AML-193 (cell line): ENCODE data around the gene TMEM26.
"Not testable (repeated sequence)": the region's sequence is repeated elsewhere in the genome, so short reads cannot be mapped to it uniquely, and the experiment has no call there.

Source experiments
- DNase-seq, 2 experiments: peaks; one replicate each; lab custom pipeline; 2025; lab: John Stamatoyannopoulos, UW

The TMEM26 gene

DNA sequence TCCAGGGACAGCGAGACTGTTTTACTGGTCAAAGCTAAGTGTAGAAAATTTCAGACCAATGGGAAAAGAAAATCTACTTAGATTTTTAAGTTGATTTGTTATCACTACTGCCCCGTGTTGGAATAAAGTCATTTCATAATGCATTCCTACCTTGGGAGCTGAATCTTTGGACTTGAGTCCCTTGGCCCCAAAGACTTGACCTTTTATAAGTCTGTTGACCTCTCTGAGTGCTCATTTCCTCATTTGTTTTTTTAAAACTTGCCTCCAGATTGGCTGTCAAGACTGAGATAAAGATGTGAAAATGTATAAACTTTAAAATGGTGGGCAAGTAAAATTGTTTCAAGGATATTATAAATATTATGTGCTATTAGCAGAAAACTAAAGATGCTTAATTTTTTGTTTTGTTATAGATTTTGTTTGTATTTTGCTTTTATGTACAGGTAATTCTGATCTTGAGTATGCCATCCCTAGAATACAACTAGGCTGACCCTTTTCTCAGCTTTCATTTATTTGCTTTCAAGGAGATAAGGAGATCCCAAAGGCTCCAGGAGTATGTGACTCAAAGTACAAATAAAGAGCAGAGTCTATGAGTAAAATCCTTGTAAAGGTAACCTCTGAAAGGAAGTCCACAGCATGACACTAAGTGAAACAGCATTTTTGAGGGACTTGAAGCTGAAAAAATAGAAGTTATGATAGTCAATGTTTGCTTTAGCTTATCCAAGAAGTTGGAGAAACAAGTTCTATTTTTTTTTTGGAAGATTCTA, 54.6 kb downstream of the TMEM26 start:
- DNase-seq = no peak

DNA sequence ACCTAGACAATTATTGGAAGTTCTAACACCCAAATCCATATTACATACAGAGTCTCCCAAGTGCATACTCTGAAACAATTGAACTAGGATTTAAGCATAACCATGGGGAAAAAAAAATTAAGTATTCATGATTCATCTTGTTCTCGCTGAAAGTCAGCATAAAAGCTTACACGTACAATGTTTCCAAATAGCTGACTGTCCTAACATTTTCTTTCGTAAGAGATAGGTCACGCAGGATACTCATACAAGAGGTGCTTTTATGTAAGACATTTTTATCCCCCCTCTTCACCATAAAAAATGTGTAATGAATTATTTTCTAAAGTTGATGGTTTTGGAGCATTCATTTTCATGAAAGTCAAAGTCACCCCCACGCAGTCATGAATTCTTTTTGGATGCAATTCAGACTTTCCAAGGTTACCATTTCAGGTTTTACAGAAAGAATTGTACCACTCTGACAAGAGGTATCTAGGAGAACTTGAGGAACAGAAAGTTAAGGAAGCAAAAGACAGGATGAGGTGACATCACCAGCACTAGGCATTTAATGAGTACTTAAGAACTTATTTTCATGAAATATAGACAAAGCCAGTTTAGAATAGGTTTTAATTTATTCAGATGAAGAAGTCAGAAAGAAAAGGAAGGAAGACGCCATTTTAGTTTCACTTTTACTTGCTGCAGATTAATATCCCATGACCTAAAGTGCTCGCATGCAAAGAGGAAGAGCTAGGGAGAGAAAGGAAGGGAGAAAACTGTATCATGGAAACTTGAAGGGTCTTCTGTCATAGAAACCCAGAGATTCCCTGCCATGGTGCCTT, 55.8 kb downstream of the TMEM26 start:
- peak; percentile 55 to 66 for DNase-seq

DNA sequence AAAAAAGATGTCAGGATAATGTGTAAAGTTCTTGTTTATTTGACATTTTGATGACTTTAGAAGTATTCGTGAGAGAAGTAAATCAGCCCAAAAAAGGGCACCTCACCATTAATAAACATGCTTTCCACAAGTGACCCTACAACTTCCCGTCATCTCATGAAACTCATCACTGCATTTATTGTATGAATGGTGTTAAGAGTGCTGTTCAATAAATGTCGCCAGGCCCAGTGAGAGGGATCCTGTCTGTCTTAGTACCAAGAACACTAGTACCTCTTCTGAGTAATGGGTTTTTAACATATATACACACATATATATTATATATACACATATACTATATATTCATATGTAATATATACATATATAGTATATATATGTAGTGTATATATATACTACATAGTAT, 61.9 kb downstream of the TMEM26 start:
- no peak for DNase-seq

DNA sequence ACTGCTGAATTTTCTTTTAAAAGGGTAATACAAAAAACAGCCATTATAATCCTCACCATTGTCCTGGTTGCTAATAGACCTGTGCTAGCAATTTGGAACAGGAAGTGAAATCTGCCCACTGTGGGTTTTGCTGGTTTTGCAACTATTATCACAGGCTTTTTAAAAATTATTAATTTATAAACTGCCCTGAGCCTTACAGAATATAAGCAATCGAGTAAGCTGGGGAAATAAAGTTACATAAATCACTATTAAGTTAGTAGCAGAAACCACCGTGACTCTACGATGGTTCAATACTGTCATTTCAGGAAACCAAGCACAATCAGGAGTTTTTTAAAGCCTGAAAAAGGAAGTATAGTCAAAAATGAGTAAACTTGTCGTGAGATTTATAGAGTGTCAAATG, 62.3 kb downstream of the TMEM26 start:
- peak; percentile 9 to 49 for DNase-seq

DNA sequence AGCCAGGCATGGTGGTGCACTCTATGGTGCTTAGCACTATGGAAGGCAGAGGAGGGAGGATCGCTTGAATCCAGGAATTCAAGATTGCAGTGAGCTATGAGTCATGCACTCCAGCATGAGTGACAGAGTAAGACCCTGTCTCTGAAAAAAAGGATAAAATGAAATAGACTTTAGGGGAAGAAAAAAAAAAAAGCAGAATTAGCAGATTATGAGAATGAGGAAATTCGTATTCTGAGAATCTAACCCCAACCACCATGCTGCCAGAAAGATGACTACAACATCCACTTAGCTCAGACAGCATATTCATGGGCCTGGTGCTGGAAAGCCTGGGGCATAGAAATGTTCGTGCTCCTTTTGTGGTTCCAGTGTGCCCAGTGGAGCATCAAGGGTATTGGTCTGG, 63.3 kb downstream of the TMEM26 start:
- peak; percentile 40 to 46 for DNase-seq

DNA sequence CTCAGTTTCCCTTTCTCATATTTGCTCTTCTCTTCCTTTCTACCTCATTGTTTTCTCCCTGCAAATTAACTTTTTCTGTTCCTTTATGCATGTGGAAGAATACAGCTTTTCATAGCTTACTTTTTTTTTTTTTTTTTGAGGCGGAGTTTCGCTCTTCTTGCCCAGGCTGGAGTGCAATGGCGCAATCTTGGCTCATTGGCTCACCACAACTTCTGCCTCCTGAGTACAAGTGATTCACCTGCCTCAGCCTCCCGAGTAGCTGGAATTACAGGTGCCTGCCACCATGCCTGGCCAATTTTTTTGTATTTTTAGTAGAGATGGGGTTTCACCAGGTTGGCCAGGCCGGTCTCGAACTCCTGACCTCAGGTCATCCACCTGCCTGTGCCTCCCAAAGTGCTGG, 64.2 kb downstream of the TMEM26 start:
- DNase-seq = not testable (repeated sequence)

DNA sequence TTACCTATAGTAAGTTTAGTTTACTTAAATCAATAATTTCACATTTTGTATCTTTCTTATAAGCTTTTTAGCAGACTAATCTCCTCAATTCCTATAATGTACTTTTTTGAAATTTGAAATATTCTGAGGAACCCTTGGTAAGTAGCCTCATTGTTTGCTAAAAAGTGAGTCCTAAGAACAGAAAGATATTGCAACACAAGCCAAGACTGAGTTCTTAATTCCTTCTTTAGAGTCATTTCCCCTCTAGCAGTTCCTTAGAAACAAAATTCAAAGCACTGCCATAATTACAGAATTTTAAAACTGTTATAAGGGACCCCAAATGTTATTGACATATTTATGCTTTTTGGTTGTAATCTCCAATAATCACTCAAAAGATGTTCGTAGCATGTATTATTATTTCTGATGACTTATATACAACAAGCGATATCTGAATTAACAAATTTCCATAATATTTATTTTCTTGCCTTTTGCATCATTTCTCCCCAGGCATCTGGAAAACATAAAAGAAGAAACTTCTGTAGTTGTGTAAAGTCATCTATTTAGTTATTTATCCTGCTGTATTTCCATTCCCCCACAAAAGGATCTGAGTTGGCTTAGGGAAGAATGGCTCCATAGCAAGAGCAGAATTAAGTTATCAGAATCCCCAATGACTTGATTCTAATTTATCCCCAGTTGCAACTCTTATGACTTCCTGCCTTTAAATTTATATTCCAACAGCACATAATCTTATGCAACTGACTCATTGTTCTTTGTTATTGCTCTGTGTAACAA, 67.8 kb downstream of the TMEM26 start:
- peak; percentile 54 to 64 for DNase-seq

DNA sequence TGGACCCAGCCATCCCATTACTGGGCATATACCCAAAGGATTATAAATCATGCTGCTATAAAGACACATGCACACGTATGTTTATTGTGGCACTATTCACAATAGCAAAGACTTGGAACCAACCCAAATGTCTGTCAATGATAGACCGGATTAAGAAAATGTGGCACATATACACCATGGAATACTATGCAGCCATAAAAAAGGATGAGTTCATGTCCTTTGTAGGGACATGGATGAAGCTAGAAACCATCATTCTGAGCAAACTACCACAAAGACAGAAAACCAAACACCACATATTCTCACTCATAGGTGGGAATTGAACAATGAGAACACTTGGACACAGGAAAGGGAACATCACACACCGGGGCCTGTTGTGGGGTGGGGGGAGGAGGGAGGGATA, 72.0 kb downstream of the TMEM26 start:
- DNase-seq = not testable (repeated sequence)

DNA sequence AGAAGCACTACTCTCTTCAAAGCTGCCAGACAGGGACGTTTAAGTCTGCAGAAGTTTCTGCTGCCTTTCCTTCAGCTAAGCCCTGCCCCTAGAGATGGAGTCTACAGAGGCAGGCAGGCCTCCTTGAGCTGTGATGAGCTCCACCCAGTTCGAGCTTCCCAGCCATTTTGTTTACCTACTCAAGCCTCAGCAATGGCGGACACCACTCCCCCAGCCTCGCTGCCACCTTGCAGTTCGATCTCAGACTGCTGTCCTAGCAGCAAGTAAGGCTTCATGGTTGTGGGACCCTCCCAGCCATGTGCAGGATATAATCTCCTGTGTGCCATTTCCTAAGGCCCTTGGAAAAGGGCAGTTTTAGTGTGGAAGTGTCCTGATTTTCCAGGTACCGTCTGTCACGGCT, 74.3 kb downstream of the TMEM26 start:
- DNase-seq = no peak

DNA sequence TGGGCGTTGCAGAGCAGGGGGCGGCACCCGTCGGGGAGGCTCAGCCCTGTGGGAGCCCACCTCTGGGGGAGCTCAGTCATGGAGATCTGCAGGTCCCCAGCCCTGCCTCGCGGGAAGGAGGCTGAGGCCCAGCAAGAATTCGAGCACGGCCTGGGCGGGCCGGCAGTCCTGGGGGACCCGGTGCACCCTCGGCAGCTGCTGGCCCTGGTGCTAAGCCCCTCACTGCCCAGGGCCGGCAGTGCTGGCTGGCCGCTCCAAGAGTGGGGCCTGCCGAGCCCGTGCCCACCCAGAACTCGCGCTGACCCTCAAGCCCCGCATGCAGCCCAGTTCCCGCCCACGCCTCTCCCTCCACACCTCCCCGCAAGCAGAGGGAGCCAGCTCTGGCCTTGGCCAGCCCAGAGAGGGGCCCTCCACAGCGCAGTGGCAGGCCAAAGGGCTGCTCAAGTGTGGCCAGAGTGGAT, 76.2 kb downstream of the TMEM26 start:
- DNase-seq = no peak

DNA sequence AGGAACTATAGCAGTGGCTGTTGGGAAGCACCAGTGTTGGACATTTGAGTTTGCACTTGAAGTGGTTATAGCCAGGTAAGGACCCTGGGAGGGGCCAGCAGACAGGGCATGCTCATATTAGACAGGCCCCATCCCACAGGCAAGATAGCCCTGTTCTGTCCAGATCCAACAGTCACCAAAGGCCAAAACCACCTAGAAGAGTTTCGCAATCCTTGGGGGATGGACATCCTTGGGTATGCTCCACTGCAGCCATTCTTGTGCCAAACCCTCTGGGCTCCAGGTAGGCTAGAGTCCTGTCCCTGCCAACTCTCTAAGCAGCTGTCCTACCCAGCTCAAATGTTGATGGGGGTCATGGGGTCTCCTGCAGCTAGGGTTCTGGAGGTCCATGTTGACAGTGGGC, 76.8 kb downstream of the TMEM26 start:
- no peak for DNase-seq

DNA sequence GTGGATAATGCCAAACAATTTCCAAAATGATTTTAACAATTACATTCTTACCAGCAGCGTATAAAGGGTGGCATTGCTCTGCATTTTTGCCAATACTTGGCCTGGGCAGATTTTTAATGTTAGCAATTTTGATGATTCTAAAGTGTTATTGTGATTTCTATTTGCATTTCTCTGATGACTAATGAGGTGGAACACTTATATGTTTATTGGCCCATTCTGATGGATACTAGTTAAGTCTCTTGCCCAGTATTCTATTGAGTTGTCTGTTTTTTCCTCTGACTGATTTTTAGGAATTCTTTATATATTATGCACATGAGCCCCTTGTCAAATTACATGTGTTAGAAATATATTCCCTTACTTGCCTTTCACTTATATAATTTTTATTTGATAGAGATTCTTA, 86.8 kb downstream of the TMEM26 start:
- DNase-seq = no peak

DNA sequence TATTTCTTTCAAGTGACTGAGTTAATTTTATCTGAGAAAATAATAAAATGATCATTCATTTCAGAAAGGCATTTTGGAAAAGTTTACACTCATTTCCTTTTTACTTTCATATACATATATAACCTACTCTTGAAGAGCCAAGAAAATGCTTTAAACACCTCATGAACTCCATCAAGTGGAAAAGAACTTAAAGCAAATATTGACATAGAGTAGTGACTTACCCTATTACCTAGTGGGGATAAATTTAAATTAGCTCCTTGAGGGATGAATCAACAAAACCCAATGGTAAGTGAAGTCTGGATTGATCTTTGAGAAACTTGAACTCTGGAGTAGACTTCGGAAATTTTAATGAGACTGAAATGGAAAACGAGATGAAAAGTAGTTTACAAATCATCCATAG, 88.6 kb downstream of the TMEM26 start:
- DNase-seq = no peak

DNA sequence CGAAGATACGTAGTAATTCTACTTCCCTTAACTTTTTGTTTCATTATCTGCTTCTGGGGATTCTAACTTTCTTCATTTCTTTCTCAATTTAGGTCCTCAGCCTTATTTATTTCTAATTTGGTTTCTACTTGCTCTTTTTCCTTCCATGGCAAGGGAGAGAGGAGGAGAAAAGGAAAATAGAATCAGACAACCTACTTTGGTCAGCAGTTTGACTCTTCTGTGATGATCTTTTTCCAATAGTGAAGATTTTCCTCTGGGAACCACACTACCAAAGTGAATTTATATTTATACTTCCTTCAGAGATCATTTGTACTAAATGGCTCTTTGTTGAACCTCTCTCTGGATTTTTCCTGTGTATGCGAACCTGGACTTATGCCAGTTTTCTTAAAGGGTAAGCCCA, 90.2 kb downstream of the TMEM26 start:
- DNase-seq = no peak

DNA sequence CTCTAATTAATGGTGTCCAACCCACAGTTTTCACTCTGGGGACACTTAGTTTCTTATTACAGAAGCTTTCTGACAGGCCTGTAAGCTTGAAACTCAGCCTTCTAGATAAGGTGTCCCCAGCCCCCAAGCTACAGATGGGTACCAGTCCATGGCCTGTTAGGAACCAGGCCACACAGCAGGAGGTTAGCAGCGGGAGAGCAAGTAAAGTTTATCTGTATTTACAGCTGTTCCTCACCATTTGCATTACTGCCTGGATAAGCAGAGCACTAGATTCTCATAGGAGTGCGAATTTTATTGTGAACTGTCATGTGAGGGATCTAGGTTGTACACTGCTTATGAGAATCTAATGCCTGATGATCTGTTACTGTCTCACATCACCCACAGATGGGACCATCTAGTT, 93.7 kb downstream of the TMEM26 start:
- no peak for DNase-seq

DNA sequence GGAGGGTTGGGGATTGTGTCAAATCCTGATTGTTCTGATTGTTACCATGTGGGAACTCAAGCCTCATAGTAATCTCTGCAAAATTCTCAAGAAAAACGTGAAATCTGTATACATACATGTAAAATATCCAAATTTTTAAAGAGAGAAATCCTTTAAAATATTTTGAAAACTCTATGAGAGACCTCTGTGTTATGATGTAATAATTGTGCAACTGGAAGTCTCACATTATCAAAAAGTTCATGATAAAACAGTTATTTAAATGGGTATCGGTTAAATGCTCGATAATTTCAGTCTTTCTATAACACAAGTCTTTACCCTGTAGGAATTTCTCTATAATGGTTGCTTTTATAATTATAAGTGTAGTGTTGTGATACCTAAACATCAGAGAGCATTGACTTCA, 95.5 kb downstream of the TMEM26 start:
- DNase-seq = no peak
